SK-N-SH (cell line): ENCODE measurements around the gene CHRNB2. TPM values are rescaled to one million over a fixed set of nuclear protein-coding genes. Genes with fewer than 3 reads are reported as not detected.

Experiments
- CTCF ChIA-PET: fragments of 300-600, 350-600 bp; formaldehyde crosslinking; extraction: SDS; loops from one replicate; lab custom pipeline; 2021; lab: Yijun Ruan, JAX
- POLR2A ChIA-PET: fragments of 350-600 bp; sonication (Branson Sonifier 250); formaldehyde crosslinking; extraction: SDS; loops from one replicate; lab custom pipeline; 2020; ENCODE audit warnings: antibody characterized with exemption, inconsistent platforms; lab: Yijun Ruan, JAX
- DNase-seq: peaks from one replicate; pipeline ENCODE4 v3.0.0; 2012
- H2AFZ ChIP-seq: fragments of 200-600 bp; sonication (generic); 2 replicates; pipeline ENCODE4 v1.8.1; 2016; ENCODE audit warnings: antibody characterized with exemption, mild to moderate bottlenecking, low read depth
- H3F3A ChIP-seq: fragments of 200-600 bp; sonication (generic); replicated peaks from 2 replicates; pipeline ENCODE3; 2016; ENCODE audit warnings: antibody characterized with exemption, mild to moderate bottlenecking; ENCODE audit not compliant: insufficient read depth
- H3K27ac ChIP-seq, 2 experiments: fragments of 200-500 bp in 1 of 2; fragments of 200-600 bp in 1 of 2; sonication (Bioruptor generic) in 1 of 2; sonication (generic), shearing (Covaris generic) in 1 of 2; 2 replicates each; pipeline versions ENCODE4 v1.5.1 to v1.6.1; 2014 to 2016; ENCODE audit warnings: low read depth in 2 of 2, inconsistent platforms in 1 of 2, low read length in 1 of 2, mild to moderate bottlenecking in 1 of 2, mixed read lengths in 1 of 2
- H3K27me3 ChIP-seq: fragments of 200-600 bp; sonication (generic), shearing (Covaris generic); 2 replicates; pipeline ENCODE4 v1.6.1; 2016; ENCODE audit warnings: mixed run types; ENCODE audit not compliant: insufficient read depth
- H3K36me3 ChIP-seq, 2 experiments: fragments of 200-500 bp in 1 of 2; fragments of 200-600 bp in 1 of 2; sonication (Bioruptor generic) in 1 of 2; sonication (generic) in 1 of 2; replicated peaks in 1 of 2; 2 replicates each; pipeline versions ENCODE3 to v1.5.1; 2014 to 2016; ENCODE audit warnings: low read length in 1 of 2, mild to moderate bottlenecking in 1 of 2; ENCODE audit not compliant: insufficient read depth in 2 of 2, control insufficient read depth in 1 of 2
- H3K4me1 ChIP-seq, 2 experiments: fragments of 200-500 bp in 1 of 2; fragments of 200-600 bp in 1 of 2; sonication (Bioruptor generic) in 1 of 2; sonication (generic), shearing (Covaris generic) in 1 of 2; 2 replicates each; pipeline versions ENCODE4 v1.5.1 to v1.6.1; 2014 to 2016; ENCODE audit warnings: low read depth in 1 of 2, low read length in 1 of 2, mixed run types in 1 of 2; ENCODE audit not compliant: insufficient read depth in 2 of 2, control insufficient read depth in 1 of 2
- H3K4me2 ChIP-seq: fragments of 200-600 bp; sonication (generic), shearing (Covaris generic); 2 replicates; pipeline ENCODE4 v1.6.1; 2017; ENCODE audit warnings: mixed run types
- H3K4me3 ChIP-seq, 2 experiments: fragments of 200-500 bp in 1 of 2; fragments of 200-600 bp in 1 of 2; sonication (Bioruptor generic) in 1 of 2; sonication (generic), shearing (Covaris generic) in 1 of 2; 2 replicates each; pipeline versions ENCODE4 v1.5.1 to v1.8.1; 2014 to 2016; ENCODE audit warnings: low read depth in 2 of 2, inconsistent platforms in 1 of 2, low read length in 1 of 2, mild to moderate bottlenecking in 1 of 2, mixed read lengths in 1 of 2, moderate library complexity in 1 of 2
- H3K79me2 ChIP-seq: fragments of 200-600 bp; sonication (generic); 2 replicates; pipeline ENCODE4 v1.8.1; 2017; ENCODE audit warnings: mild to moderate bottlenecking; ENCODE audit not compliant: insufficient read depth
- H3K9ac ChIP-seq: fragments of 200-600 bp; sonication (generic); 2 replicates; pipeline ENCODE4 v1.6.1; 2017; ENCODE audit warnings: mixed run types
- H3K9me2 ChIP-seq: fragments of 200-600 bp; sonication (generic); 2 replicates; pipeline ENCODE4 v1.6.1; 2017; ENCODE audit warnings: mixed run types
- H3K9me3 ChIP-seq: fragments of 200-600 bp; sonication (generic); 2 replicates; pipeline ENCODE4 v1.6.1; 2017; ENCODE audit warnings: mixed run types, mild to moderate bottlenecking, moderate library complexity
- H4K20me1 ChIP-seq: fragments of 200-600 bp; sonication (generic); 2 replicates; pipeline ENCODE4 v1.6.1; 2017; ENCODE audit warnings: mild to moderate bottlenecking, mixed run types; ENCODE audit not compliant: insufficient read depth
- CHD2 ChIP-seq: fragments of 150-350 bp; IDR thresholded peaks from 2 replicates; pipeline ENCODE4 v1.6.1; 2018; ENCODE audit warnings: low read length; ENCODE audit not compliant: partially characterized antibody
- ELF1 ChIP-seq: IDR thresholded peaks from 2 replicates; pipeline ENCODE4 v1.4.0; 2012
- EP300 ChIP-seq, 2 experiments: IDR thresholded peaks; 2 replicates each; pipeline versions ENCODE4 v1.4.0 to v1.6.1; 2012; ENCODE audit warnings: borderline replicate concordance in 1 of 2, low read depth in 1 of 2, low read length in 1 of 2
- FOSL2 ChIP-seq: IDR thresholded peaks from 2 replicates; pipeline ENCODE4 v1.4.0; 2012; ENCODE audit warnings: low read depth, mild to moderate bottlenecking, moderate library complexity, borderline replicate concordance
- FOXM1 ChIP-seq: IDR thresholded peaks from 2 replicates; pipeline ENCODE4 v1.4.0; 2012; ENCODE audit warnings: low read depth, mild to moderate bottlenecking
- GATA2 ChIP-seq: sonication (generic); formaldehyde crosslinking; IDR thresholded peaks from 2 replicates; pipeline ENCODE4 v1.5.0; 2020; ENCODE audit warnings: mild to moderate bottlenecking, missing genetic modification reagents
- JUND ChIP-seq: IDR thresholded peaks from 2 replicates; pipeline ENCODE4 v1.4.0; 2012
- MXI1 ChIP-seq: IDR thresholded peaks from 2 replicates; pipeline ENCODE4 v1.6.1; 2012; ENCODE audit warnings: mild to moderate bottlenecking, low read depth, low read length, improper control_type of control experiment
- NFIC ChIP-seq: IDR thresholded peaks from 2 replicates; pipeline ENCODE4 v1.4.0; 2012; ENCODE audit warnings: borderline replicate concordance
- POLR2AphosphoS5 ChIP-seq: IDR thresholded peaks from 2 replicates; pipeline ENCODE4 v1.6.1; 2012; ENCODE audit warnings: low read depth, low read length
- RCOR1 ChIP-seq: fragments of 150-350 bp; IDR thresholded peaks from 2 replicates; pipeline ENCODE4 v1.6.1; 2017; ENCODE audit warnings: antibody characterized with exemption, low read length
- RFX5 ChIP-seq: IDR thresholded peaks from 2 replicates; pipeline ENCODE4 v1.6.1; 2012; ENCODE audit warnings: mild to moderate bottlenecking, improper control_type of control experiment, low read length
- TEAD4 ChIP-seq: IDR thresholded peaks from 2 replicates; pipeline ENCODE4 v1.4.0; 2012; ENCODE audit warnings: mild to moderate bottlenecking, borderline replicate concordance; ENCODE audit not compliant: insufficient read depth
- WGBS: methylation state at CpG from one replicate; pipeline ENCODE4 v1.1.6; 2017; ENCODE audit warnings: low lambda C conversion rate; 5-methylcytosine and 5-hydroxymethylcytosine counted together
- polyA plus RNA-seq, 3 experiments: library from polyadenylated mRNA; depleted of rRNA; stranded (reverse); fragments of >200 nt; gene quantifications; 2 replicates each; pipeline ENCODE4 v1.2.3, GENCODE V29; 2012
- TF ChIP-seq, protein P1 (sequence below): IDR thresholded peaks from 2 replicates; pipeline ENCODE4 v1.4.0; 2012; ENCODE audit warnings: low read depth
- TF ChIP-seq, protein P2 (sequence below): fragments of 200-600 bp; sonication (generic); IDR thresholded peaks from 2 replicates; pipeline ENCODE4 v1.6.1; 2017; ENCODE audit warnings: antibody characterized with exemption, mild to moderate bottlenecking, moderate library complexity
- TF ChIP-seq, protein P3 (sequence below): IDR thresholded peaks from 2 replicates; pipeline ENCODE4 v1.4.0; 2012; ENCODE audit warnings: low read depth, borderline replicate concordance
- TF ChIP-seq, protein P4 (sequence below): fragments of 150-350 bp; IDR thresholded peaks from 2 replicates; pipeline ENCODE4 v1.6.1; 2016; ENCODE audit warnings: mild to moderate bottlenecking, low read depth, low read length

Gene CHRNB2
- polyA plus RNA-seq, 1 of the 3 experiments (the other 2 are of a cell fraction) = 0.64 TPM

DNA sequence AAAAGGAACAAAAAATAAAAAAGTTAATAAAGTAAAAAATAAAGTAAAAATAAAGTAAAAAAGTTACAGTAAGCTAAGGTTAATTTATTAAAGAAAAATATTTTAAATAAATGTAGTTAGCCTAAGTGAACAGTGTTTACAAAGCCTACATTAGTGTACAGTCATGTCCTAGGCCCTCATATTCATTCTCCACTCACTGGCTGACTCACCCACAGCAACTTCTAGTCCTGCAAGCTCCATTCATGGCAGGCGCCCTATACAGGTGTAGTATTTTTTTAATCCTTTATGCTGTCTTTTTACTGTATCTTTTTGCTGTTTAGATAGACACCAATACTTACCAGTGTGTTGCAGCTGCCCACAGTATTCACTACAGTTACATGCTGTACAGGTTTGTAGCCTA lies 28.0 kb downstream of the CHRNB2 start:
- H3K4me1 ChIP-seq = no peaks in the 10 kb centered on the region
- H3K4me2 ChIP-seq = no peak overlapping the region
- H3K79me2 ChIP-seq = peaks cover 55% of the 10 kb centered on the region
- H3K27me3 ChIP-seq = no peaks in the 10 kb centered on the region
- H3K27ac ChIP-seq = no peak overlapping the region
- peaks cover 40% of the 10 kb centered on the region for H4K20me1 ChIP-seq
- peaks cover 66 to 77% of the 10 kb centered on the region in 2 experiments for H3K36me3 ChIP-seq
- H3K4me3 ChIP-seq = no peak overlapping the region
- H3K9me3 ChIP-seq = no peaks in the 10 kb centered on the region
- no peak overlapping the region for H3K9ac ChIP-seq
- ChIA-PET CTCF (interaction anchor here (0.7 to 1.1 kb wide), 3 partner anchors 10 to 283 kb away, joined by 3 read pairs; no protein-coding TSS in a partner anchor), POLR2A (no interaction called here)
- H3K9me2 ChIP-seq = no peaks in the 10 kb centered on the region
- WGBS = 78% methylated on average over 1 of the region's 1 CpG
- no peak overlapping the region for H2AFZ ChIP-seq
- no peak for DNase-seq
- H3F3A ChIP-seq = peaks cover 3% of the 10 kb centered on the region
- TF ChIP-seq FOSL2 (peak; percentile 25; the same call in 1 of the 2 replicates), JUND (peak; percentile 19; the same call in 1 of the 2 replicates), RFX5 (no peak)
- TF ChIP-seq, protein P1, sequence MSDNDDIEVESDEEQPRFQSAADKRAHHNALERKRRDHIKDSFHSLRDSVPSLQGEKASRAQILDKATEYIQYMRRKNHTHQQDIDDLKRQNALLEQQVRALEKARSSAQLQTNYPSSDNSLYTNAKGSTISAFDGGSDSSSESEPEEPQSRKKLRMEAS = no peak

DNA sequence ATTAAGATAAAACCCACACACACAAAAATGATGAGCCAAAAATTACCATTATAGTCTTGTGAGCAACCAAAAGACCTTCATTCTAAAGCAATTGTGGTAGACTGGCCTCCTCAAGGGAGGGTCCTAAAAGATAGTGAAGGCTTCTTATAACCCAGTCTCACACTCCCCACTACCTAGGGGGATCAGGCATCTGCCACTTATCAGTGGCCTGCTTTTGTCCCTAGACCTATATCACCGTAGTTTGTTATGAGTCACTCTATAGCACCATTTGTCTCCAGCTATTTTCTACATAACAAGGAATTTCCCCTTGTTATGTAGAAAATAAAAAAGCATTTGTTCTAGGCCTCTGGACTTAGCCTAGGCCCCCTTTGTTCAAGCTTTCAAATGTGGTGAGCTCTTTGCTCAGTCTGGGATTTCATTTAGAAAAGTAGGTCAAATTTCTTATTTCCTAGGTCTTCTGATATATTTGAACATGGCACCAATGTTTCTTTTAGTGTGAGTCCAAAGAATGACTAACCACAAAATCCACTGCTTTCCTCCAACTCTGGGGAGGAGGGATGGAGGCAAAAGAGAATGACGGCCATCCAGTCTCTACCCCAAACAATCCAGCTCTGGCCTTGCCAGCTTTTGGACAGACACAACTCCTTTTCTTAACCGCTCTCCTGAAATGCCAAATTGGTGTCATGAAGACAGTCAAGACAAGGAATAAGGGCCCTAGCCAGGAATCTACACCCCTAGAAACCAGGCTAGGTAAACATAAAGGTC lies 31.5 kb downstream of the CHRNB2 start:
- peaks cover 3% of the 10 kb centered on the region for H3F3A ChIP-seq
- H3K9me3 ChIP-seq = no peaks in the 10 kb centered on the region
- DNase-seq = no peak
- peaks cover 45 to 74% of the 10 kb centered on the region in 2 experiments for H3K36me3 ChIP-seq
- H3K9me2 ChIP-seq = no peaks in the 10 kb centered on the region
- no peak overlapping the region for H3K9ac ChIP-seq
- 92% methylated on average over 3 of the region's 3 CpGs for WGBS
- H3K27ac ChIP-seq = peak overlapping the region; percentile 6 to 8; a peak in 2 of 4 replicates
- H3K4me3 ChIP-seq = no peak overlapping the region
- no peaks in the 10 kb centered on the region for H3K4me1 ChIP-seq
- peaks cover 78% of the 10 kb centered on the region for H3K79me2 ChIP-seq
- H4K20me1 ChIP-seq = peaks cover 75% of the 10 kb centered on the region
- H2AFZ ChIP-seq = no peak overlapping the region
- H3K4me2 ChIP-seq = no peak overlapping the region
- POLR2A ChIA-PET = no interaction called here
- CTCF ChIA-PET = interaction anchor here (0.8 to 1.8 kb wide), 6 partner anchors 10 to 279 kb away, joined by 3 to 6 read pairs (median 4); no protein-coding TSS in a partner anchor
- no peak for TF ChIP-seq FOXM1
- no peak for TF ChIP-seq CHD2
- TF ChIP-seq MXI1 = no peak
- TF ChIP-seq ELF1 = no peak
- TF ChIP-seq, protein P2, sequence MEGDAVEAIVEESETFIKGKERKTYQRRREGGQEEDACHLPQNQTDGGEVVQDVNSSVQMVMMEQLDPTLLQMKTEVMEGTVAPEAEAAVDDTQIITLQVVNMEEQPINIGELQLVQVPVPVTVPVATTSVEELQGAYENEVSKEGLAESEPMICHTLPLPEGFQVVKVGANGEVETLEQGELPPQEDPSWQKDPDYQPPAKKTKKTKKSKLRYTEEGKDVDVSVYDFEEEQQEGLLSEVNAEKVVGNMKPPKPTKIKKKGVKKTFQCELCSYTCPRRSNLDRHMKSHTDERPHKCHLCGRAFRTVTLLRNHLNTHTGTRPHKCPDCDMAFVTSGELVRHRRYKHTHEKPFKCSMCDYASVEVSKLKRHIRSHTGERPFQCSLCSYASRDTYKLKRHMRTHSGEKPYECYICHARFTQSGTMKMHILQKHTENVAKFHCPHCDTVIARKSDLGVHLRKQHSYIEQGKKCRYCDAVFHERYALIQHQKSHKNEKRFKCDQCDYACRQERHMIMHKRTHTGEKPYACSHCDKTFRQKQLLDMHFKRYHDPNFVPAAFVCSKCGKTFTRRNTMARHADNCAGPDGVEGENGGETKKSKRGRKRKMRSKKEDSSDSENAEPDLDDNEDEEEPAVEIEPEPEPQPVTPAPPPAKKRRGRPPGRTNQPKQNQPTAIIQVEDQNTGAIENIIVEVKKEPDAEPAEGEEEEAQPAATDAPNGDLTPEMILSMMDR = no peak
- TF ChIP-seq JUND = no peak
- TF ChIP-seq, protein P3, sequence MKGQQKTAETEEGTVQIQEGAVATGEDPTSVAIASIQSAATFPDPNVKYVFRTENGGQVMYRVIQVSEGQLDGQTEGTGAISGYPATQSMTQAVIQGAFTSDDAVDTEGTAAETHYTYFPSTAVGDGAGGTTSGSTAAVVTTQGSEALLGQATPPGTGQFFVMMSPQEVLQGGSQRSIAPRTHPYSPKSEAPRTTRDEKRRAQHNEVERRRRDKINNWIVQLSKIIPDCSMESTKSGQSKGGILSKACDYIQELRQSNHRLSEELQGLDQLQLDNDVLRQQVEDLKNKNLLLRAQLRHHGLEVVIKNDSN = no peak
- no peak for TF ChIP-seq TEAD4
- no peak for TF ChIP-seq POLR2AphosphoS5
- no peak for TF ChIP-seq GATA2 (CRISPR knock-in tag)
- TF ChIP-seq RFX5 = no peak
- TF ChIP-seq, protein P4, sequence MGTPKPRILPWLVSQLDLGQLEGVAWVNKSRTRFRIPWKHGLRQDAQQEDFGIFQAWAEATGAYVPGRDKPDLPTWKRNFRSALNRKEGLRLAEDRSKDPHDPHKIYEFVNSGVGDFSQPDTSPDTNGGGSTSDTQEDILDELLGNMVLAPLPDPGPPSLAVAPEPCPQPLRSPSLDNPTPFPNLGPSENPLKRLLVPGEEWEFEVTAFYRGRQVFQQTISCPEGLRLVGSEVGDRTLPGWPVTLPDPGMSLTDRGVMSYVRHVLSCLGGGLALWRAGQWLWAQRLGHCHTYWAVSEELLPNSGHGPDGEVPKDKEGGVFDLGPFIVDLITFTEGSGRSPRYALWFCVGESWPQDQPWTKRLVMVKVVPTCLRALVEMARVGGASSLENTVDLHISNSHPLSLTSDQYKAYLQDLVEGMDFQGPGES = no peak
- no peak for TF ChIP-seq RCOR1
- TF ChIP-seq NFIC = no peak
- TF ChIP-seq EP300 (IDR thresholded peaks at IDR 0.05; ENCODE audit: borderline replicate concordance in 1 of 2, low read depth in 1 of 2, low read length in 1 of 2) = no peak
- TF ChIP-seq, all 33 proteins: peak for 0
- H3K27me3 ChIP-seq = no peaks in the 10 kb centered on the region
